AG09319 (cell line): ENCODE results near the gene FMO3.
A peak's percentile ranks its signal among the peaks of the same experiment; 100 is the strongest.

ENCODE experiments used
- DNase-seq: peaks from one replicate; pipeline ENCODE4 v3.0.0-alpha.2; 2010; ENCODE audit warnings: low read depth; ENCODE audit errors: extremely low read depth
- CTCF ChIP-seq: IDR thresholded peaks from 2 replicates; pipeline ENCODE4 v1.5.1; 2011; ENCODE audit warnings: low read depth, mild to moderate bottlenecking, inconsistent platforms, low read length, moderate library complexity

Gene FMO3

GRCh38 chr1:171103862-171104261 lies 13.2 kb downstream of the FMO3 start:
- no peak for TF ChIP-seq CTCF
- no peak for DNase-seq

GRCh38 chr1:171107262-171107940 lies 16.7 kb downstream of the FMO3 start:
- peak; percentile 8 for TF ChIP-seq CTCF
- DNase-seq, result no peak

GRCh38 chr1:171107969-171108368 lies 17.3 kb downstream of the FMO3 start:
- no peak for DNase-seq
- no peak for TF ChIP-seq CTCF

- DNase-seq, result no peak
- TF ChIP-seq CTCF, result no peak
Observed at GRCh38 chr1:171109966-171110365, 19.3 kb downstream of the FMO3 start.

- TF ChIP-seq CTCF, result no peak
Observed at GRCh38 chr1:171110621-171111326, 20.1 kb downstream of the FMO3 start.

DNA sequence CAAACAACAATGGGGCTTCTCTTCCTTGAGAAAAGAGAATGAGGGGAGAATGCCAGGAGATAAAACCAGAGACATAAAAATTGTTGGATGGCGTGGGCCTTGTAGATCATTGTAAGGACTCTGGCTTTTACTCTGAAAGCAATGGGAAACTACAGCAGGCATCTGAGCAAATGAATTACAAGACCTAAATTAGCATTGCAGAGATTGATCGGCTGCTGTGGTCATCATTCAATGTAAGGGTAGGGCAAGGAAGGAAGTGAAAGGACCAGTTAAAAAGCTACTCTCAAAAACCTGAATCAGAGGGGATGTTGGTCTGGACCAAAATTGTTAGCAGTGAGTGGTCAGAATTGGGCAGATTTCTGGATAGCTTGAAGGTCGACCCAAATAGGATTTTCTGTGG lies 21.4 kb downstream of the FMO3 start:
- DNase-seq, result no peak
- no peak for TF ChIP-seq CTCF

More at GRCh38 chr1:171110621-171111326, 20.1 kb downstream of the FMO3 start:
- peak; percentile 49 for DNase-seq

DNA sequence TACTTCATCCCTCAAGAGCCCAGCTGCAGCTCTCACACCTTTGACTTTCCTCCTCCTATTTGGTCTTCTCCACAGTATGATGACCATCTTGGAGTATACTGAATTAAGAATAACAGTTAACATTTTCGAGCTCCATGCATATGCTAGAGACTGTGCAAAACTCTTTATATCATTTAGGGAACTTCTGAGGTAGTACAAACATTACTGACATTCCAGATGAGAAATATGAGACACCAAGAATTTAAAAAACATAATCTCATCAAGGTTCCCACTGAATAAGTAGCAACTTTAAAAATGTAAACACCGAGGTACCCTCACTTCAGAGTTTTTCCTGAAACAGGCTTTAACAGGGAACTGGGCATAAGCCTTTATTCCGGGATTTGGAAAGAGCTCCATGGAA lies 22.7 kb downstream of the FMO3 start:
- TF ChIP-seq CTCF, result no peak
- no peak for DNase-seq
